CMK (cell line): ENCODE measurements around the gene CCND2.
"Not testable (repeated sequence)": the region's sequence is repeated elsewhere in the genome, so short reads cannot be mapped to it uniquely, and the experiment has no call there.

Experiments
- DNase-seq: peaks from one replicate; pipeline ENCODE4 v3.0.0-alpha.2; 2010; ENCODE audit warnings: low read depth

Gene CCND2

DNA sequence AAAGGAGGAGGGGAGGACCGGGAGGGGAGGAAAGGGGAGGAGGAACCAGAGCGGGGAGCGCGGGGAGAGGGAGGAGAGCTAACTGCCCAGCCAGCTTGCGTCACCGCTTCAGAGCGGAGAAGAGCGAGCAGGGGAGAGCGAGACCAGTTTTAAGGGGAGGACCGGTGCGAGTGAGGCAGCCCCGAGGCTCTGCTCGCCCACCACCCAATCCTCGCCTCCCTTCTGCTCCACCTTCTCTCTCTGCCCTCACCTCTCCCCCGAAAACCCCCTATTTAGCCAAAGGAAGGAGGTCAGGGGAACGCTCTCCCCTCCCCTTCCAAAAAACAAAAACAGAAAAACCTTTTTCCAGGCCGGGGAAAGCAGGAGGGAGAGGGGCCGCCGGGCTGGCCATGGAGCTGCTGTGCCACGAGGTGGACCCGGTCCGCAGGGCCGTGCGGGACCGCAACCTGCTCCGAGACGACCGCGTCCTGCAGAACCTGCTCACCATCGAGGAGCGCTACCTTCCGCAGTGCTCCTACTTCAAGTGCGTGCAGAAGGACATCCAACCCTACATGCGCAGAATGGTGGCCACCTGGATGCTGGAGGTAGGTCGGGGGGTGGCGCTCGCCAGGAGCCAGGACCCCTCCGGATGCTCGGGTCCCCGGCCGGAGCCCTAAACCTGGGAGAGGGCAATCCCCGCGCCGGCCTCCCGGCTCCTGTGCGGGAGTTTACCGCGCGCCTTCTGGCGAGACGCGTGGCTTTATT, at the start of gene CCND2:
CCND2 (plus strand) TSS at position 111 of the 744 bp plus-strand sequence; CDS start at position 390, 279 bp downstream.
- DNase-seq, result peak; percentile 72

DNA sequence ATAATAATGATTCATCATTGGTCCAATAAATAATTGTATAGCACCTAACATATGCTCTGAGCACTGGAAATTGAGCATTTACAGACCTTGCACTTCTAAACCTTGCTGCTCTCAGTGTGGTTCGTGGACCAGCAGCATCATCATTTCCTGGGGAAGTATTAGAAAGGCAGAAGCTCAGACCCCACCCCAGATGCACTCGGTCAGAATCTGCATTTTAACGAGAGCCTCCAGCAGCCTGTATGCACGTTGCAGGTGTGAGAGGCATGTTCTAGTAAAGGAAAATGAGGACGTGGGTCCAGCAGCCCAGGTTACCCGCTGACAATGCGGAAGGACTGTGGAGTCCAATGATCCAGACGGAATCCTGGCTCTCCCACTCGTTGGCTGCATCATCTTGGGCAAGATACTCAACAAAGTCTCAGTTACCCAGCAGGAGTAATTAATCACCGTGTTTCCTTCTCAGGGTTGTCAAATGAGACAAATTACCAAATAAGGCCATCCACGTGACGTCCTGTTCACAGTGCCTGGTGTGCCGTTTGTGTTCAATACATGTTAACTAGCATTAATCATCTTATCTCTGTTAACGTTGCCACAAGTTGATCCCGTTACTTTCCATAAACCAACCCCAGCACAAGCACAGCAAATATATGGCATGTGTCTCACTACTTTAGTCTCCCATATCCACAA, 49.2 kb upstream of the CCND2 start:
- no peak for DNase-seq

DNA sequence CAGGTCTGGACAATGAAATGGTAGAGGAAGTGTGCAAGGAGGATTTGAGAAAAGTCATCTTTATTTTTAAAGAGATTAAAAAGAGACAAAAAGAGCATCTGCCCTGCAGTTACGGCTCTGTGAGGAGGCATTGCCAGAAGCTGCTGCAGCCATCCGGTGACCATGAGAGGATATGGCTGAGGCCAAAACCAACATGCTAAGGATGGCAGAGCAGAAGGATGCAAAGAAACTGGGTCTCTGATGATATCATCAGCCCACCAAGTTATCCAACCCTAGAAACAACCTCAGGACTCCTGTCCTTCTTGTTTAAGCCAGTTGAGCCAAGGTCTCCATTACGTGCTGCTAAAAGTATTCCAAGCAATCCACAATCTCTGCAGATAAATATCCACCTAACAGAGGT, 48.0 kb upstream of the CCND2 start:
- no peak for DNase-seq

DNA sequence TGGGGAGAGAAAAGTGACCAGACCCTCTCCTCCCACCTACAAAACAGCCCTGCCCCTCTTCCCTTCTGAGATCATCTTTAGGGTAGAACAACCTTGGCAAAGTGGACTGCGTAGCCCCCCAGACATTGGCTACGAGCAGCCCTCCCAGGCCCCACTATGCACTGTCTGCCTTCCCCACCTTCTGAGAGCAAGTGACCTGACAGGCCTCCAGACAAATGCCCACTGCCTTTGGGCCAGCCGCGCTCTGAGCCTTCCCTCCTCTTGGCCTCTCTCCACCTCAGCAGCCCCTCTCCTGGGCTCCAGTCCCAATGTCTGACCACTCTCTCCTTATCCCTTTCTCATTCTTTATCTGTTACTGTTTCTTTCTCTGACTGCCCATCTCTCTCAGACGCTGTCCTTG, 46.5 kb upstream of the CCND2 start:
- no peak for DNase-seq

DNA sequence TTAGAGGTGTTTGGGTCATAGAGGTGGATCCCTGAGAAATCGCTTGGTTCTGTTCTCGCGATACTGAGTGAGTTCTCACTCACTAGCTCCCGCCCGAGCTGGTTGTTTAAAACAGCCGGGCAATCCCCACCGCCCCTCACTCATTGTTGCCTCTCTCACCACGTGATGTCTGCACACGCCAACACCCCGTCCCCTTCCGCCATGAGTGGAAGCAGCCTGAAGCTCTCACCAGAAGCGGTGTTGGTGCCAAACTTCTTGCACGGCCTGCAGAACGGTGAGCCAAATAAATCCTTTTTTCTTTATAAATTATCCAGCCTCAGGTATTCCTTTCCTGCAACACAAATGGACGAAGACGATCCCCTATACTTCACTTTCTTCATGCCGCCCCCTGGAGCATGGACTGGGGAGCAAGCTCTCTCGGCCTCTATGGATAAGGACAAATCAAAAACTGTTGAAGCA, 45.4 kb upstream of the CCND2 start:
- DNase-seq, result no peak

DNA sequence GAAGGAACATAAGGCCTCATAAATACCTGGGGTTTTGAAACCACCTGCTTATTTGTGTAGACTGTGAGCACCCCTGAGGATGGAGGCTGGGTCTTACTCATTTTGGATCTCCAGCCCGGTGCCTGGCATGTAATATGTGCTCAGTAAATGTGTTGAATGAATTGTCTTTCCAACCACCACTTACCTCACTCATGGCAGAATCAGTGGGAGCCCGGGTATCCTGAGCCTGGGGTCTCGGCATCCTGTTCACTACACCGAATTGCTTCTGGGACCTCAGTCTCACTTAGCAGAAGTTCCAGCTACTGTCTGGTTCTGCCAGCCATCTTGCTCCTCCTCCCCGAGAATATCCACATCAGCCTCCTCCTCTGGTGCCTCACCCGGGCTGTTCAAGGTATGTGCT, 43.0 kb upstream of the CCND2 start:
- DNase-seq, result no peak

DNA sequence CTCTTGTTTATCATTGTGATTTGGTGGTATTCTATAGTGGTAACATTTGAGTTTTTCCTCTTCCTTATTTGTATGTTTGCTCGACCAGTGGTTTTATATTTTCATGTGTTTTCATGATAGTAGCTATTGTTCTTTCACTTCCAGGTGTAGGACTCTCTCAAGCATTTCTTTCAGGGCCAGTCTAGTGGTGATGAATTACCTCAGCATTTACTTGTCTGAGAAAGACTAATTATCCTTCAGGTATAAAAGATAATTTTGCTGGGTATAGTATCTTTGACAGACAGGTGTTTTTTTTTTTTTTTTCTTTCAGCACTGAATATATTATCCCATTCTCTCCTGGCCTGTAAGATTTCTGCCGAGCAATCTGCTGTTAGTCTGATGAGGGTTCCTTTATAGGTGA, 35.0 kb upstream of the CCND2 start:
- no peak for DNase-seq

DNA sequence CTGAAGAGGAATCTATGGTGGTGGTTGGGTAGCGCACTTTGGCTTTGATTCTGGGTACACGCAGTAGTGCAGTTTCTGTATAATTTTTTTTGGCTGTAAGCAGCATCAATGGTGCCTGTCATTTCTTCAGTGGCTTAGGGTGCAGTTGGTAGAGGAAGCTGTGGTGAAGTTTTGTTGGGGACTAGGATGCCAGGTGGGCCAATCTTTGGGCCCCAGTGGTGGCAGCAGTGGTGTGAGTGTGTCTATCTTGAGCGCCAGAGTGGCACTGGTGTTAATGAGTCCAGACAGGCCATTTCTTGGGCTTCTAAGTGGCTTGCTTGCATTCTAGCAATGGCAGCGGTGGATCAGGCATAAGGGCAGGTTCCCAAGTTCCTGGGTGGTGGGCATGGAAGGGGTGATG, 33.8 kb upstream of the CCND2 start:
- DNase-seq, result no peak

DNA sequence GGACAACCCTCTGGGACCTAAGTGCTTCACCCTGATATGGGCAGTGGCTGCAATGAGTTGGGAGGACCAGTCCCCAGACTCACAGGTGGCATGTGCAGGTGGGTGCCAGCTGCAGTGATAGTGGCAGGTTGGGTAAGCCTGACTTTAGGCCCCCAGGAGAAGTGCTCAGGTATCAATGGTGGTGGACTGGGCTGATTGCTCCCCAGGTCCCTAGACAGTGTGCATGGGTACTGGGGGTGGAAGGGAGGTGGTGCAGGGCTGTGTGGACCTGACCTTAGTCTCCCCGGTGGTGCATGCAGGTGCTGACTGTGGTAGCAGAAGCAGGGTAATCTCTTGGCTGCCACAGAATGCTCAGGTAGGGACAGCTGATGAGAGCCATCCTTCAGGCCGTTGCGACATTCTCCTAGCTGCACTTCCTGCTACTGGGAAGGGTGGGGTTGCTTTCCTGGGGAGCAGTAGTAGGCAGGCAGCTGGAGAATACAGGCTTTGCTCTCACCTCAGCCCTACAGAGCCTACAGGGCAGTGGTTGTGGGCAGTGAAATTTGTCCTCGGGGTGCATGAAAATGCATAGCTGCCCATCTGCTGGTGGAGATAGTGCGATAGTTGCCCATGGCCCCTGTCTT, 33.3 kb upstream of the CCND2 start:
- no peak for DNase-seq

DNA sequence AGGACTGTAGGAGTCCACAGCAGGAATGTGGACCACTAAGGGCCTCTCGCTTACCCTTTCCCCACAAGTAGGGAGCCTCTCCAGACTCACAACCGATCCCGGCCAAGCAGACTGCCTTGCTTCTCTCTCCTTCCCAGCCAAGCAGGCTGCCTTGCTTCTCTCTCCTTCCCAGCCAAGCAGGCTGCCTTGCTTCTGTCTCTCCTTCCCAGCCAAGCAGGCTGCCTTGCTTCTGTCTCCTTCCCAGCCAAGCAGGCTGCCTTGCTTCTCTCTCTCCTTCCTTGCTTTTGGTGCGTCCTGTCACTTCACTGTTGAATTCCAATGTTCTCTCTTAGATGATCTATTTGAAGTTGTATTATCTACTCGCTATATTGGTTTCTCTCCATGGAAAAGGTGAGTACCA, 32.6 kb upstream of the CCND2 start:
- no peak for DNase-seq

DNA sequence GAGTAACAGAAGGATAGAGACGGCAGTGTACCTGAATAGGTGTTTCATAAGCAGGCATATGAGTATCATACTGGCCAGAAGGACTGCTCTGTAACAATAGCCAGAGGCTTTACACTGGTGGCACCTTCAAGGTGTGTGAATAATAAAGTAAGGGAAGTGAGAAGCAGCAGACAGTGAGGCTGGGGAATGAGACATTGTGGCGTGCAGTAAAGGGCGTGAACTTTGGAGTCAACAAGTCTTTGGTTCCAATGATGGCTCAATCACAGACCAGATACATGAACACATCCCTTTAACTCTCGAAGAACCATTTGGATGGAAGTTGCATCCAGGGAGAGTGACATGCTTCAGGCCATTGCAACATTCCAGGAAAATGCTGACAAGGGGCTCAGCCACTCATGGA, 32.0 kb upstream of the CCND2 start:
- no peak for DNase-seq

DNA sequence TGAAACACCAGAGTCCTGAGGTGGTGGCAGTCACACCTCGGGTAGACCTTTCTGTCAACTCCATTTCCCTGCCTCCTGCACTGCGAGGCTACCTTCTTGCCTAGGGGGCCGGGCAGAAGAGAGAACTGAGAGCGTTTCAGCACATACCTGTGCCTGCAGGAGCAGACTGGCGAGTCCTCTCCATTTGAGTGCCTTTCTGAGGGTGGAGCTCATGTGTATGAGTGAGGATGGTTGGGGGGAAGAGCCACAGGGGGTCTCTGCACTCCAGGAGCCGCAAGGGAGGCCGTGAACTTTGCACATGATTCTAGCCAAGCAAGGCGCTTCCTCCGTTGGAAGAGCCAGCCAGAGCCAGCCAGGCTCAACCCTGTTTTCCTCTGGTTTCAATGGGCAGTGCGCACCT, 31.0 kb upstream of the CCND2 start:
- DNase-seq, result no peak

DNA sequence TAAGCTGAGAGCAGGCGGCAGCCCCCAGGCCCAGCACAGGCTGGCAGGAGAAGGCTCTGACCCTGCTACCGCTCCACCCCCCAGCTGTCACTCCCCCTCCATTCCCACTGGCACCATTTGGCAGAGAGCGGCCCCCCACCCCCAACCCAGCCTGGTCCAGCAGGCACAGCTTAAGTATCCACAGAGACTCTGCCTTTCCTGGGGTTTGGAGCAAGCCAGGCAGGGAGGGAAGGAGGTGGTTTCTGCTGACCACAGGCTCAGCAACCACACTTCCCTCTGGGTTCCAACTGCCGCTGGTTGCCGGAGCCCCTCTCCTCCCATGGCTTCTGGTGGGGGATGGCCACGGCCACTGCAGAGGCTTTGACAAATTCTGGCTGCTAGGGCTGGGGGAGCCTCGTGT, 30.5 kb upstream of the CCND2 start:
- DNase-seq, result peak; percentile 61

DNA sequence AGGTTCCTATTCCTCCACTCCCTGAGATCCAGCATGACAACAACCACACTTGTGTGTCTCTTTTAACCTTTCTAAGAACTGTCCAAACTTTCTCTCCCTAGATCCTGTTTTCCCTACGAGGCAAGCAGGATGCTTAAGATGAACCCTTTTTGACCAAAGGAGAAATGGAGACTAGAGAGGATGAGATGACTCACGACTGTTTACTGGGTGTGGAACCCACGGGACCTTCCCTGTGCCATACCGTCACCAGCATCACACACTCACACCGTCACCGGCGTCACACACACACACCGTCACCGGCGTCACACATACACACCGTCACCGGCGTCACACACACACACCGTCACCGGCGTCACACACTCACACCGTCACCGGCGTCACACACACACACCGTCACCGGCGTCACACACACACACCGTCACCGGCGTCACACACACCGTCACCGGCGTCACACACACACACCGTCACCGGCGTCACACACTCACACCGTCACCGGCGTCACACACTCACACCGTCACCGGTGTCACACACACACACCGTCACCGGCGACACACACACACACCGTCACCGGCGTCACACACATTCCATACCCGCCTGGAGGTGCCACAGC, 30.0 kb upstream of the CCND2 start:
- not testable (repeated sequence) for DNase-seq

DNA sequence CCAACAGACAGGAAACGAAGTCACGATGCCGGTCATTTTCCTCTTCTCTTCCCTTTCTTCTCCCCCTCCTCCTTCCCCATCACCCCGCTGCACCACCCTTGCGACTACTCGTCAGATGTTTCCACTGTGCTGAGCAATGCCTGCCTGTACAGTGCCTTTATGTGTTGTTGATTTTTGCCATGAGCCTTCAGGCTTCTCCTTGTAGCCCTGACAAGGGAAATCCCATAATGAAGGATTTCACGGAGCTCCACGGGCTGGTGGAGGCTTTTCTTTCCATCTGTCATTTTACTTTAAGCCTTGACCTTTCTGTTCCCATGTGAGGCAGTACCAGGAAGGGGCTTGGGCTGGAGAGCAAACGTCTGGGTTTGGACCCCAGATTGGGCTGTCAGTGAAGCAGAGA, 28.7 kb upstream of the CCND2 start:
- DNase-seq, result no peak

DNA sequence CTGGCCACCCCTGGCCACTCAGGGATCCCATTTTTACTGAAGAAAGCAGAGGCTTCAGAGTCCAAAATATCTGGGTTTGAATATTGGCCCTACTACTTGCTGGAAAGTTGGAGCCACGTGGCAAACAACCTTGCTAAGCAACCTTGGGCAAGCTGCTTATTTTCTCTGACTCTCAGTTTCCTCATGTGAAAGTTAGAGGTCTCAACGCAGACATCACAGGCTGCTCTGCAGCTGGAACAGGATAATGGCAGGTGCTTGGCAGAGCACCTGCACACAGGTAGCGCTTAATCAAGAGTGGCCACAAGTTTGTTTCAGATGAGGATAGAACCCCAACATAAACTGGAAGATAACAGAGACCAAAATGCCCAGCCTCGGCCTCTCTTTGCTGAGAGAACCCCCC, 28.1 kb upstream of the CCND2 start:
- no peak for DNase-seq

DNA sequence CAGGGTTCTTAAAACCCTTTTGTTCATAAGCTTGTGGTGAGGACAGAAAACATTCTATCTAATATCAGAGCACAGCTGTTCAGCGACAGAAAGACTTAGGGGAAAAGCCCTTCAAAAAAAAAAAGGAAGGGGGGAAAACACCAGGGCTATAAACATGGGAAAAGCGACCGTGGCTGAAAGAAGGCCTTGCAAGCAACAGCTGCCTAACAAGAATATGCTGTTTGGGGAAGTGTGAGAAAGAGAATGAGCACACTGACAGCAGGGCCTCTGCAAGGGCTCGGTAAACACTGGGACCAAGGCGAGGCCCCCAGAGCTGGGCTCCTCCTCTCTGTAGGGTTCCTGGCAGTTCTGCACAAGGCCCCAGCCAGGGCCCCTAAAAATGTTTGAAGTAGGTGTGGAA, 27.4 kb upstream of the CCND2 start:
- DNase-seq, result no peak

DNA sequence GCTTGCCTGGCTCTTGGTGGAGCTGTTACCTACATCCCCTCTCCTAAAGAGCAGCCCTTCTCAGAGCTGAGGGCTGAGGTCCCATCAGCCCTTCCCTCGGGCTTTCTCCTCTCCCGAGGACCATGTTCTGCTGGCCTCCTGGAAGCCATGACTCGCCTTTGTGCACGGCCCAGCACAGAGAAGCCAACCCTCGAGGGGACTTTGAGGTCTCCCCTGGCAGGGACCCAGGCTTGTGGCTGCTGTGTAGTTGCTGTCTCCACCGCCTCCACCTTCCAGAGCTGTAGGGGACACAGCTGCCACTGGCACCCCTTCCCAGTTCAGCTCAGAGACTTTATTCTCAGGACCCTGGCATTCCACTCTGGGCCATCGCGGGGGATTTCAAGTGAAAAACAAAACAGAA, 22.9 kb upstream of the CCND2 start:
- DNase-seq, result no peak

DNA sequence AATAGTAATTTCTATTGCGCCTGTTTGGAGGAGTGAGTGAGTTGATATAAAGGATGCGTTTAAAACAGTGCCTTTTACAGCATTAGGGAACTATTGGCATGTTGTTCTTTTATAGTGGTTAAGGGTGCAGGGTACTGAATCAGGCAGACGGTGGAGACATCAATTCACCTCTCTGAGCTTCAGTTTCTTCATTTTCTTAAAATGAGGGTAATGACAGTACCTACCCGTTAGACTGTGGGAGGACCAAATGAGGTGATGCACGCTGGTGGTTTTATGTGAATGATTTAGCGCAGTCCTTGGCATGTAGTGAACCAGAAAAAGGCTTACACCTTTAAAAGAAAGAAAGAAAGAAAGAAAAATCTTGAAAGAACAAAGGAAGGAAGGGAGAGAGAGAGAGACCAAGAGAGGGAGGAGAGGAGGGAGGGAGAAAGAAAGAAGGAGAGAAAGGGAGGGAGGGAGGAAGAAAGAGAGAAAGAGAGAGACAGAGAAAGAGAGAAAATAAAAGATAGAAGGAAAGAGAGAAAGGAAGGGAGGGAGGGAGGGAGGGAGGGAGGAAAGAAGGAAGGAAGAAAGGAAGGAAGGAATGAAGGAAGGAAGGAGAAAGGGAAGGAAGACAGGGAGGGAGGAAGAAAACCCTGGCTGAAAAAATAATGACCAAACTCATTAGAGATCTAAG, 22.2 kb upstream of the CCND2 start:
- DNase-seq, result no peak

DNA sequence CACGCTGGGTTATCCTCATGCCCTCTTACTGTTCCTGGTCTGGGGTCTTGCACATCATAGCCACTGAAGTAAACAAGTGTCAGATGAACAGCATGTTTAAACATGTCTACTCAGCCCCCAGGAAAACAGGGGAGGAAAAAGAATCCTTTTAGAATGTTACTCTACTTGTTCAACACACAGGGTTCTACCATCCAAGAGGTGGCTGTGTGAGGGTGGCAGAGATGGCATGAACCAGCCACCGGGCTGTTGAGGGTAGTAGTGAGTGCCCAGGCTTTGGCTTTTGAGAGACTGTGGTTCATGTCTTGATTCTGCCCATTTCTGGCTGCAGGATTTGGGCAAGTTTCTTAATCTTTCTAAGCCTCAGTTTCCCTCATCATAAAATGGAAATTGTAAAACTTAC, 21.6 kb upstream of the CCND2 start:
- no peak for DNase-seq

DNA sequence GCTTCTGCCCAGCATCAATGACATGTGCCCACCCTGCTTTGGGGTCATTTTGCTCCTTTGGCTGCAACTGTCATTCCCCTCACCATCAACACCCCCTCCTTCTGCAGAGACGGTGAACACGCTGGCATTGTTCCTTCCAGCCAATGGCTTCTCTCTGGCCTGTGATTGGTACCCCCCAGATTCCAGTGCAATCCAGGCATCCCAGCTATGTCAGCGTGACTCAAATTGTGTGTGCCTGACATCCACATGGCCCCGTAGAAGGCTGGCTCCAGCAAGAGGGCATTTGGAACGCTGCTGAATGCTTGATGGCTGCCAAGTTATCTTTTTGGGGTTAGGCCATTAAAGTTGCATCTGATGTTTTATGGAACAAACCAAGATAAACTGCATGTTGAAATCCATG, 21.0 kb upstream of the CCND2 start:
- no peak for DNase-seq

DNA sequence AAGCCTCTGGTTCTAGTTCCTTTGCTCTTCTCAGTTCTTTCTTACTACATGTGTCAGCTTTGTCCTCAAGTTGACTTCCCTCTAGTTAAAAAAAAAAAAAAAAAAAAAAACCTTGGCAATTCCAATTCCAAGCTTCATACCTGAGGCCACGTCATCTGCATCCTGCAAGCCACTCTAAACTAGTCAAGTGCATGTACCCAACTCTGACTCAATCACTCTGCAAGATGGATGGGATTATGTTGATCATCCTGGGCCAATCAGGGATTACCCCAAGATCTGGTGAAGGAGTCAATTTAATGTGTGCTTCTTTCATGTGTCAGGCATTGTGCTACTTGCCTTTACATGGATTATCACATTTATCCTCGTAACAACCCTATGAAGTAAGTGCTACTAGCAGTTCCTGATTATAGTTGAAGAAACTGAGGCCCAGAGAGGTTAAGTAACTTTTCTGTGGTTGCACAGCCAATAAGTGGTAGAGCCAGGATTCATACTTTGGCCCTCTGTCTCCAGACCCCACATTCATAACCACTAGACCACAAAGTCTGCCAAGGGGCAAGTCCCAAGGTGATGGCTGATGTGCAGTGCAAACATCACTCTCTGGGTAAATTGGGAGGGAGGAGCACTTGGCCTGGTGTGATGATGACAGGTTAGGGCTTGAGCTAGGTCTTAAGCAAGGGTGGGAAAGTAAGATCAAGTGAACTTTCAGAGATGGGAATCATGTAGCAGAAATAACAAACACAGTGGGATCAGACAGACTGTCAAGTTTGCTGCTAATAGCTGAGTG, 17.3 kb upstream of the CCND2 start:
- no peak for DNase-seq
